ENCODE measurements around the gene TMEM14C.
"Not testable (repeated sequence)": the region's sequence is repeated elsewhere in the genome, so short reads cannot be mapped to it uniquely, and the experiment has no call there.

- not testable (repeated sequence) for TF ChIP-seq EZH2 (IDR thresholded peaks at IDR 0.05; ENCODE audit: low read depth, unreplicated experiment); CTCF (conservative IDR thresholded peaks at IDR 0.05; ENCODE audit: low read depth in 2 of 2); ZNF114 (CRISPR knock-in tag; IDR thresholded peaks at IDR 0.05); REST (IDR thresholded peaks at IDR 0.05; ENCODE audit: unreplicated experiment); POLR2AphosphoS5 (IDR thresholded peaks at IDR 0.05; ENCODE audit: low read depth); CREB1 (CRISPR knock-in tag; IDR thresholded peaks at IDR 0.05; ENCODE audit: low read depth); ZNF331 (CRISPR knock-in tag; IDR thresholded peaks at IDR 0.05; ENCODE audit: low read depth); EZH2phosphoT487 (IDR thresholded peaks at IDR 0.05; ENCODE audit: unreplicated experiment); ETS1 (IDR thresholded peaks at IDR 0.05); JUNB (IDR thresholded peaks at IDR 0.05; ENCODE audit: unreplicated experiment); NANOG (IDR thresholded peaks at IDR 0.05; ENCODE audit: borderline replicate concordance); STAT1 (IDR thresholded peaks at IDR 0.05; ENCODE audit: unreplicated experiment)
Measured at GRCh38 chr6:10741643-10742042, 18.8 kb downstream of the TMEM14C start.

Data from GM23338 (cell line).